H1 (cell line): ENCODE measurements around the gene MIXL1. TPM values are rescaled to one million over a fixed set of nuclear protein-coding genes. Genes with fewer than 3 reads are reported as not detected.

Experiments
- CTCF ChIA-PET: fragments of 300-600 bp; sonication (Branson Sonifier 250); formaldehyde crosslinking; loops from one replicate; lab custom pipeline; 2021; ENCODE audit not compliant: partially characterized antibody; lab: Charles Lee
- POLR2A ChIA-PET: fragments of 300-600 bp; sonication (Branson Sonifier 250); formaldehyde crosslinking; loops from one replicate; lab custom pipeline; 2021; ENCODE audit warnings: inconsistent platforms; ENCODE audit not compliant: partially characterized antibody; lab: Charles Lee
- DNase-seq, 2 experiments: peaks; one replicate each; pipeline versions ENCODE4 v3.0.0 to v3.0.0-alpha.2; 2010 to 2022; ENCODE audit warnings: low spot score in 2 of 2, low read depth in 1 of 2, mixed read lengths in 1 of 2
- FAIRE-seq: peaks from 2 replicates; lab custom pipeline; 2011; peaks lifted over from hg19 to GRCh38; lab: Jason Lieb, UNC
- H2AFZ ChIP-seq: 2 replicates; pipeline ENCODE4 v1.8.1; 2012; ENCODE audit warnings: low read length, inconsistent platforms
- H2AK5ac ChIP-seq: 2 replicates; pipeline ENCODE4 v1.6.1; 2013; ENCODE audit warnings: low read depth, low read length
- H2BK120ac ChIP-seq: replicated peaks from 2 replicates; pipeline ENCODE3; 2013; ENCODE audit warnings: low read depth, low read length, inconsistent platforms
- H2BK12ac ChIP-seq: 2 replicates; pipeline ENCODE4 v1.6.1; 2013; ENCODE audit warnings: low read depth, low read length
- H2BK15ac ChIP-seq: 2 replicates; pipeline ENCODE4 v1.6.1; 2013; ENCODE audit warnings: low read length
- H2BK20ac ChIP-seq: 2 replicates; pipeline ENCODE4 v1.6.1; 2013; ENCODE audit warnings: low read length
- H2BK5ac ChIP-seq: 2 replicates; pipeline ENCODE4 v1.6.1; 2013; ENCODE audit warnings: low read depth, low read length
- H3K14ac ChIP-seq: 2 replicates; pipeline ENCODE4 v1.6.1; 2013; ENCODE audit warnings: inconsistent platforms; ENCODE audit not compliant: insufficient read length
- H3K18ac ChIP-seq: 2 replicates; pipeline ENCODE4 v1.6.1; 2013; ENCODE audit warnings: low read length; ENCODE audit errors: extremely low read depth
- H3K23ac ChIP-seq: 2 replicates; pipeline ENCODE4 v1.6.1; 2013; ENCODE audit warnings: inconsistent platforms; ENCODE audit not compliant: insufficient read length
- H3K23me2 ChIP-seq: 2 replicates; pipeline ENCODE4 v1.6.1; 2013; ENCODE audit warnings: low read depth, low read length
- H3K27ac ChIP-seq: 2 replicates; pipeline ENCODE4 v1.6.1; 2011; ENCODE audit warnings: low read depth, low read length, inconsistent platforms
- H3K27me3 ChIP-seq, 4 experiments: replicated peaks in 1 of 4; 1 replicate in 1 of 4; 2 replicates in 3 of 4; pipeline versions ENCODE4 v1.6.1 to v1.8.1; 2011 to 2013; ENCODE audit warnings: low read length in 3 of 4, mild to moderate bottlenecking in 3 of 4, inconsistent platforms in 2 of 4, mixed read lengths in 2 of 4, moderate library complexity in 1 of 4; ENCODE audit not compliant: control insufficient read depth in 3 of 4, insufficient read depth in 3 of 4; ENCODE audit errors: extremely low read depth in 1 of 4
- H3K36me3 ChIP-seq, 4 experiments: 2 replicates each; pipeline versions ENCODE4 v1.6.1 to v1.8.1; 2011 to 2013; ENCODE audit warnings: mild to moderate bottlenecking in 4 of 4, low read length in 3 of 4, moderate library complexity in 2 of 4, control low read depth in 1 of 4, inconsistent platforms in 1 of 4; ENCODE audit not compliant: insufficient read depth in 4 of 4, control insufficient read depth in 2 of 4
- H3K4ac ChIP-seq: replicated peaks from 2 replicates; pipeline ENCODE3; 2013; ENCODE audit warnings: low read length, low read depth, mixed read lengths, inconsistent platforms; ENCODE audit not compliant: insufficient read length
- H3K4me1 ChIP-seq, 4 experiments: replicated peaks in 1 of 4; 1 replicate in 1 of 4; 2 replicates in 3 of 4; pipeline versions ENCODE4 v1.6.1 to v1.8.1; 2011 to 2013; ENCODE audit warnings: low read length in 3 of 4, inconsistent platforms in 2 of 4, mixed read lengths in 1 of 4; ENCODE audit not compliant: insufficient read depth in 4 of 4, control insufficient read depth in 3 of 4
- H3K4me2 ChIP-seq, 2 experiments: 2 replicates each; pipeline versions ENCODE4 v1.6.1 to v1.8.1; 2011 to 2013; ENCODE audit warnings: low read depth in 2 of 2, low read length in 2 of 2, control low read depth in 1 of 2, inconsistent platforms in 1 of 2, mild to moderate bottlenecking in 1 of 2; ENCODE audit not compliant: insufficient read depth in 1 of 2
- H3K4me3 ChIP-seq, 4 experiments: fragments of 200-600, 300-600 bp in 1 of 4; sonication (generic), shearing (Covaris generic), sonication (Bioruptor Twin) in 1 of 4; 2 replicates each; pipeline versions ENCODE4 v1.5.1 to v1.8.1; 2011 to 2016; ENCODE audit warnings: low read length in 4 of 4, low read depth in 3 of 4, control low read depth in 2 of 4, inconsistent platforms in 2 of 4, mild to moderate bottlenecking in 2 of 4, mixed read lengths in 1 of 4, moderate library complexity in 1 of 4; ENCODE audit not compliant: insufficient read depth in 2 of 4; ENCODE audit errors: extremely low read depth in 1 of 4
- H3K56ac ChIP-seq: replicated peaks from 2 replicates; pipeline ENCODE3; 2013; ENCODE audit warnings: low read depth, mild to moderate bottlenecking, mixed read lengths, low read length, inconsistent platforms; ENCODE audit not compliant: insufficient read length
- H3K79me1 ChIP-seq: 2 replicates; pipeline ENCODE4 v1.6.1; 2013; ENCODE audit warnings: low read depth, low read length, control low read depth
- H3K79me2 ChIP-seq, 2 experiments: 2 replicates each; pipeline versions ENCODE4 v1.6.1 to v1.8.1; 2012 to 2013; ENCODE audit warnings: low read length in 2 of 2, mild to moderate bottlenecking in 2 of 2, inconsistent platforms in 1 of 2; ENCODE audit not compliant: insufficient read depth in 2 of 2, control insufficient read depth in 1 of 2
- H3K9ac ChIP-seq, 4 experiments: replicated peaks in 1 of 4; 1 replicate in 1 of 4; 2 replicates in 3 of 4; pipeline versions ENCODE4 v1.6.1 to v1.8.1; 2011 to 2013; ENCODE audit warnings: low read depth in 3 of 4, low read length in 3 of 4, control low read depth in 2 of 4, mild to moderate bottlenecking in 2 of 4, moderate library complexity in 2 of 4, inconsistent platforms in 1 of 4; ENCODE audit errors: extremely low read depth in 1 of 4
- H3K9me3 ChIP-seq, 2 experiments: 2 replicates each; pipeline versions ENCODE4 v1.6.1 to v1.8.1; 2012 to 2013; ENCODE audit warnings: mild to moderate bottlenecking in 2 of 2, moderate library complexity in 2 of 2, control low read depth in 1 of 2, inconsistent platforms in 1 of 2, low read depth in 1 of 2, low read length in 1 of 2, mixed read lengths in 1 of 2; ENCODE audit not compliant: insufficient read depth in 2 of 2
- H4K20me1 ChIP-seq, 2 experiments: replicated peaks in 1 of 2; 2 replicates each; pipeline versions ENCODE3 to v1.8.1; 2011 to 2013; ENCODE audit warnings: inconsistent platforms in 2 of 2, low read length in 2 of 2, mild to moderate bottlenecking in 1 of 2; ENCODE audit not compliant: insufficient read depth in 2 of 2, control insufficient read depth in 1 of 2
- H4K5ac ChIP-seq: 2 replicates; pipeline ENCODE4 v1.6.1; 2013; ENCODE audit warnings: low read length, low read depth, mixed read lengths, inconsistent platforms; ENCODE audit not compliant: insufficient read length
- H4K8ac ChIP-seq: 2 replicates; pipeline ENCODE4 v1.8.0; 2013; ENCODE audit warnings: mild to moderate bottlenecking, moderate library complexity, low read length, inconsistent platforms; ENCODE audit not compliant: insufficient read depth; ENCODE audit errors: extremely low read depth
- H4K91ac ChIP-seq: replicated peaks from 2 replicates; pipeline ENCODE3; 2013; ENCODE audit warnings: low read length, mixed read lengths, inconsistent platforms; ENCODE audit not compliant: insufficient read length
- ATF3 ChIP-seq: IDR thresholded peaks from 2 replicates; pipeline ENCODE4 v1.6.1; 2011; ENCODE audit warnings: low read depth, mild to moderate bottlenecking, low read length; ENCODE audit not compliant: insufficient read depth
- BACH1 ChIP-seq: IDR thresholded peaks from 2 replicates; pipeline ENCODE4 v1.6.1; 2012; ENCODE audit warnings: low read length, improper control_type of control experiment
- BCL11A ChIP-seq, 2 experiments: IDR thresholded peaks; one replicate each; pipeline ENCODE4 v1.6.1; 2011; ENCODE audit warnings: low read depth in 2 of 2, low read length in 2 of 2, mild to moderate bottlenecking in 2 of 2
- CHD1 ChIP-seq: IDR thresholded peaks from 2 replicates; pipeline ENCODE4 v1.6.1; 2012; ENCODE audit warnings: low read depth, low read length, improper control_type of control experiment
- CREB1 ChIP-seq: IDR thresholded peaks from 2 replicates; pipeline ENCODE4 v1.6.1; 2012; ENCODE audit warnings: inconsistent platforms
- E2F6 ChIP-seq: IDR thresholded peaks from 2 replicates; pipeline ENCODE4 v1.6.1; 2012; ENCODE audit warnings: inconsistent platforms
- GABPA ChIP-seq: IDR thresholded peaks from 2 replicates; pipeline ENCODE4 v1.6.1; 2011; ENCODE audit warnings: mild to moderate bottlenecking, low read length, moderate library complexity, borderline replicate concordance; ENCODE audit not compliant: insufficient read depth
- JUN ChIP-seq: IDR thresholded peaks from 2 replicates; pipeline ENCODE4 v1.6.1; 2011; ENCODE audit warnings: low read depth, mild to moderate bottlenecking, improper control_type of control experiment, low read length
- KDM1A ChIP-seq: fragments of 200-600, 300-600 bp; sonication (generic); IDR thresholded peaks from 2 replicates; pipeline ENCODE4 v1.7.1; 2016; ENCODE audit warnings: mild to moderate bottlenecking, low read length, borderline replicate concordance
- SIRT6 ChIP-seq: IDR thresholded peaks from one replicate; pipeline ENCODE4 v1.7.1; 2012; ENCODE audit warnings: low read length, inconsistent platforms
- SP1 ChIP-seq: IDR thresholded peaks from 2 replicates; pipeline ENCODE4 v1.6.1; 2011; ENCODE audit warnings: low read depth, low read length
- SRF ChIP-seq: IDR thresholded peaks from 2 replicates; pipeline ENCODE4 v1.6.1; 2011; ENCODE audit warnings: mild to moderate bottlenecking, low read depth, low read length, moderate library complexity
- TAF1 ChIP-seq: IDR thresholded peaks from 2 replicates; pipeline ENCODE4 v1.6.1; 2011; ENCODE audit warnings: mild to moderate bottlenecking, low read depth, low read length
- TCF12 ChIP-seq: IDR thresholded peaks from 2 replicates; pipeline ENCODE4 v1.6.1; 2011; ENCODE audit warnings: low read depth, mild to moderate bottlenecking, low read length
- WGBS, 2 experiments: shearing (Covaris generic) in 1 of 2; methylation state at CpG; one replicate each; pipeline versions ENCODE4 v1.1.6 to v1.1.7; 2013 to 2015; ENCODE audit warnings: low lambda C conversion rate in 2 of 2, mixed read lengths in 2 of 2, inconsistent platforms in 1 of 2, low coverage in 1 of 2, missing lambda C conversion rate in 1 of 2; ENCODE audit not compliant: insufficient replicate concordance in 2 of 2, insufficient coverage in 1 of 2, insufficient read length in 1 of 2; ENCODE audit errors: extremely low coverage in 1 of 2, missing lambda C conversion rate in 1 of 2; 5-methylcytosine and 5-hydroxymethylcytosine counted together
- polyA plus RNA-seq, 7 experiments: library from polyadenylated mRNA; depleted of rRNA in 3 of 7; stranded (reverse) in 5 of 7; unstranded in 2 of 7; fragments of >200 nt in 5 of 7; fragments of 200-250 nt in 2 of 7; gene quantifications; 1 replicate in 5 of 7; 2 replicates in 1 of 7; 4 replicates in 1 of 7; pipeline versions ENCODE4 v1.2.1 to v1.2.3, GENCODE V29; 2011 to 2013; ENCODE audit warnings: missing spikeins in 2 of 7, mixed read lengths in 2 of 7
- total RNA-seq: library from RNA; stranded (reverse); fragmentation: NEBNext Ultra II Directional; extraction: Animal tissue kit (Norgen Biotek cat#: 25700); gene quantifications from 2 replicates; pipeline ENCODE4 v1.2.1, GENCODE V29; 2021

The MIXL1 gene
- total and polyA plus RNA-seq, 2 of the 8 experiments (the other 6 are each of a cell fraction or from before 2014, with no cell fraction given) = 1.5 to 1.8 TPM

GRCh38 chr1:226248091-226248490 lies 24.6 kb downstream of the MIXL1 start:
- H3K14ac ChIP-seq = no peak overlapping the region
- TF ChIP-seq ATF3 = no peak
- TF ChIP-seq BCL11A (IDR thresholded peaks at IDR 0.05; ENCODE audit: low read depth in 2 of 2, low read length in 2 of 2) = no peak
- TF ChIP-seq CHD1 = no peak
- no peak for TF ChIP-seq E2F6
- no peak for TF ChIP-seq KDM1A
- no peak for TF ChIP-seq GABPA
- no peak for TF ChIP-seq SP1
- no peak for TF ChIP-seq BACH1
- TF ChIP-seq TCF12 = no peak
- TF ChIP-seq CREB1 = no peak
- no peak for TF ChIP-seq TAF1
- TF ChIP-seq SIRT6 = no peak
- no peak for TF ChIP-seq JUN
- TF ChIP-seq SRF = no peak

More at GRCh38 chr1:226248091-226248490, 24.6 kb downstream of the MIXL1 start:
- Histone ChIP-seq H3K79me2 (no peaks in the 10 kb centered on the region), H4K20me1 (peaks cover 0 to 2% of the 10 kb centered on the region in 2 experiments), H2BK15ac (no peak overlapping the region), H3K18ac (no peak overlapping the region), H3K36me3 (peaks cover 0 to 23% (median 6%) of the 10 kb centered on the region in 4 experiments; a peak in 6 of 8 replicates), H3K23me2 (no peaks in the 10 kb centered on the region), H2BK12ac (no peak overlapping the region), H4K8ac (no peak overlapping the region), H2BK120ac (no peak overlapping the region), H3K4me2 (no peak overlapping the region), H2BK20ac (no peak overlapping the region), H3K4ac (no peak overlapping the region), H3K4me3 (no peak overlapping the region), H3K9me3 (no peaks in the 10 kb centered on the region), H3K23ac (no peak overlapping the region), H4K91ac (no peak overlapping the region), H3K56ac (no peak overlapping the region), H2AK5ac (no peak overlapping the region), H4K5ac (no peak overlapping the region), H2BK5ac (no peak overlapping the region), H3K27ac (no peak overlapping the region), H3K4me1 (no peaks in the 10 kb centered on the region), H2AFZ (no peak overlapping the region), H3K9ac (no peak overlapping the region), H3K27me3 (no peaks in the 10 kb centered on the region), H3K79me1 (0 out of 2 replicates have a peak, but pooled peaks cover 2% of the 10 kb centered on the region)
- POLR2A ChIA-PET = no interaction called here
- WGBS, 2 experiments = 85% methylated on average over 2 of the region's 2 CpGs; no CpG with 5 or more reads in 1 of the 2 experiments
- DNase-seq (no peak), FAIRE-seq (no peak)
- CTCF ChIA-PET = interaction anchor here (1.3 kb wide), 1 partner anchor 123 kb away, joined by 3 read pairs; no protein-coding TSS in a partner anchor
